Thyroid gland (tissue), 4 donors: Measurements from ENCODE around the gene ERMP1.

Source experiments
- CTCF ChIP-seq, 6 experiments: fragments of 200-600 bp in 3 of 6; fragments of 450-650 bp in 3 of 6; sonication (generic) in 3 of 6; IDR thresholded peaks; one replicate each; pipeline ENCODE4 v1.5.1; 2016 to 2019; ENCODE audit warnings: antibody characterized with exemption in 6 of 6, mild to moderate bottlenecking in 2 of 6, inconsistent platforms in 1 of 6, moderate library complexity in 1 of 6
- POLR2A ChIP-seq, 2 donors: fragments of 450-650 bp; IDR thresholded peaks; one replicate each; pipeline ENCODE4 v1.6.1; 2017; ENCODE audit warnings: antibody characterized with exemption in 2 of 2, mild to moderate bottlenecking in 2 of 2, moderate library complexity in 1 of 2

DNA sequence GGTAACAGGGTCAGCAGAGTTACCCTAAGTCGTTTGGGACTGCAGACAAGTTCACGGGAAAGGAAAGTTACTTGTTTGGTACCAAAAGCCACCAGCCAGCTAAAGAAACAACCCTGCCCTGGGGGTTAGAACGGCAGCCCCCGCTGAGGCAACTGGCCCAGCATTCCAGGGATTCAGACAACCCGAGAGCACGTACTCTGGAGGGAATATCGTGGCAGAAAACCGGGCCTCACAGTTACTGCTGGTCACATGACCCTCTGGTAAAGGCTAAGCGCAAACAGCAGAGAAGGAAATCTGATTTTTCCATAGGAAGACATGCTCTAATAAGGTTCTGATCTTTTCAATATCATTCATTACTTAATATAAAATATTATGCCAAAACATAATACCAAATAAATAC, 35.3 kb upstream of the ERMP1 start:
- TF ChIP-seq CTCF (IDR thresholded peaks at IDR 0.05) (no peak), POLR2A (IDR thresholded peaks at IDR 0.05) (no peak)
